ENCODE measurements around the gene KLK2.

Gene KLK2

GRCh38 chr19:50858886-50859285 is 14.4 kb upstream of the KLK2 start:
- no peak for TF ChIP-seq CTCF (IDR thresholded peaks at IDR 0.05; ENCODE audit: insufficient read depth, low read length, missing control alignments)
- ChIA-PET POLR2A (no interaction called here), CTCF (no interaction called here)
- H3K4me3 ChIP-seq (ENCODE audit: low read depth, low read length), result no peak overlapping the region
- no peak for DNase-seq (ENCODE audit: low read depth, low spot score)

GRCh38 chr19:50859849-50860248 is 13.4 kb upstream of the KLK2 start:
- CTCF ChIA-PET, result no interaction called here
- H3K4me3 ChIP-seq (ENCODE audit: low read depth, low read length), result no peak overlapping the region
- POLR2A ChIA-PET, result no interaction called here
- TF ChIP-seq CTCF (IDR thresholded peaks at IDR 0.05; ENCODE audit: insufficient read depth, low read length, missing control alignments), result no peak
- no peak for DNase-seq (ENCODE audit: low read depth, low spot score)

GRCh38 chr19:50861010-50861409 is 12.2 kb upstream of the KLK2 start:
- TF ChIP-seq CTCF (IDR thresholded peaks at IDR 0.05; ENCODE audit: insufficient read depth, low read length, missing control alignments), result no peak
- H3K4me3 ChIP-seq (ENCODE audit: low read depth, low read length), result no peak overlapping the region
- POLR2A ChIA-PET, result no interaction called here
- CTCF ChIA-PET, result no interaction called here
- no peak for DNase-seq (ENCODE audit: low read depth, low spot score)

GRCh38 chr19:50861496-50862286 is 11.5 kb upstream of the KLK2 start:
- POLR2A ChIA-PET, result no interaction called here
- H3K4me3 ChIP-seq (ENCODE audit: low read depth, low read length), result no peak overlapping the region
- no peak for DNase-seq (ENCODE audit: low read depth, low spot score)
- TF ChIP-seq CTCF (IDR thresholded peaks at IDR 0.05; ENCODE audit: insufficient read depth, low read length, missing control alignments), result no peak
- CTCF ChIA-PET, result no interaction called here

GRCh38 chr19:50869479-50869878 is 3.8 kb upstream of the KLK2 start:
- ChIA-PET CTCF (no interaction called here), POLR2A (no interaction called here)
- no peak for DNase-seq (ENCODE audit: low read depth, low spot score)
- no peak overlapping the region for H3K4me3 ChIP-seq (ENCODE audit: low read depth, low read length)
- no peak for TF ChIP-seq CTCF (IDR thresholded peaks at IDR 0.05; ENCODE audit: insufficient read depth, low read length, missing control alignments)

GRCh38 chr19:50870417-50871089 is 2.7 kb upstream of the KLK2 start:
- DNase-seq (ENCODE audit: low read depth, low spot score), result no peak
- ChIA-PET POLR2A (no interaction called here), CTCF (no interaction called here)
- TF ChIP-seq CTCF (IDR thresholded peaks at IDR 0.05; ENCODE audit: insufficient read depth, low read length, missing control alignments), result no peak
- H3K4me3 ChIP-seq (ENCODE audit: low read depth, low read length), result no peak overlapping the region
